HG02943 (cell line): ENCODE measurements around the gene STARD8.

Source experiments
- ATAC-seq: cut with Tn5 transposase; IDR thresholded peaks from one replicate; pipeline ENCODE4 v1.9.1; 2021; ENCODE audit warnings: mild to moderate bottlenecking, low read depth, moderate library complexity; ENCODE audit not compliant: unreplicated experiment

STARD8 gene

GRCh38 chrX:68743754-68744153 is 96.3 kb downstream of the STARD8 start:
- ATAC-seq = no peak

DNA sequence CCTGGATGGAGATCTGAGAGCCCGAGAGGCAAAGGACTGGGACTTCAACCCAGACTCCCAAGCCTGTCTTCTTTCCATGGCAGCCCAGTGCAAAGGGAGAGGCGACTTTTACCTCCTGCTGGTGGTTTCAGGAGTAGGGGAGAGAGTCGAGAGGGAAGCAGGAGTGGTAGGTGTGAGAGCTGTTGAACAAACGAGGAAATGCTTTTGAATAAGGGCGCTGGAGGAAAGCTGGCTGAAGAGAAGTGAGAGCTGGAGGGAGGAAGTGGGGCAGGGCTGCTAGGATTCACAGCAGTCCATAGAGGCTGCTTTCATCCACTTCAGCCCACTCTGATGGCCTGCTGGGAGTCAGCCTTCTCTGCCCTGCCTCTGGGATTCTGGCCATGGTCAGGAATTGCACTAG is 99.5 kb downstream of the STARD8 start:
- no peak for ATAC-seq

GRCh38 chrX:68748030-68748429 is 100.6 kb downstream of the STARD8 start:
- no peak for ATAC-seq

- no peak for ATAC-seq
These were observed 102.0 kb downstream of the STARD8 start for GRCh38 chrX:68749426-68749825.

GRCh38 chrX:68750316-68750715 is 102.8 kb downstream of the STARD8 start:
- no peak for ATAC-seq

DNA sequence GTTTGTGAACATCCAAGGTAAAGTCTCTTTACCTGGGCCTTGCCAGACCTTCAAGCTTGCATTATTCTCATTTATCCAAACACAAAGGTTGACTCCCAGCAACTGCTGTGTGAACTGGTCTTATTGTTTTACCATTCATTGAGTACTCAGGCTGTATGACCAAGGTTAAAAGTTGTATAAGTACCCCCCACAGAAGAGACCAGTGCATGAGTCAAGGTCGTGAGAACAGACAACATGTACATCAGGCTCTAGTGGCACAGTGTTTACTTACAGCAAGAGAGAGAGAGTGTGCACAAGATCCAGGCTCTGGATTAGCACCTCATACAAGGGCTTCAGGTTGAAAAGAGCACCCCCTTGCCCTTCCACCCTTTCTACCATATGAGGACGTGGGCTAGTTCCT is 103.9 kb downstream of the STARD8 start:
- no peak for ATAC-seq

GRCh38 chrX:68753218-68753617 is 105.8 kb downstream of the STARD8 start:
- no peak for ATAC-seq

DNA sequence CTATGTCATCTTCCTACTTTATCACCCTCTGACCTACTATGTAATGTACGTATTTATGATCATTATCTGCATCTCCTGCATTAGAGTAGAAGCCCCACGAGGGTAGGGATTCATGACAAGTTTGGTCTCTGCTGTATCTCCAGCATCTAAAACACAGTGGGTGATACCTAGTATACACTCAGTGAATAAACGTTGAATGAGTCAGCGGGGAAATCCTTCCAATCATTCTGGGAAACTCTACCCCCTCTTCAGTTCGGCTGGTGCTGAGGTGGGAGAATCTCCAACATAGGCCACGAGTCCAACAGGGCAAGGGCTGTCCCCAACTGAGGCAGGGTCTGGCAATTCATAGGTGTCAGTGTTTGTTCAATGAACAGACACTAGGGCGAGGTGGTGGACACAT is 106.9 kb downstream of the STARD8 start:
- ATAC-seq = no peak

DNA sequence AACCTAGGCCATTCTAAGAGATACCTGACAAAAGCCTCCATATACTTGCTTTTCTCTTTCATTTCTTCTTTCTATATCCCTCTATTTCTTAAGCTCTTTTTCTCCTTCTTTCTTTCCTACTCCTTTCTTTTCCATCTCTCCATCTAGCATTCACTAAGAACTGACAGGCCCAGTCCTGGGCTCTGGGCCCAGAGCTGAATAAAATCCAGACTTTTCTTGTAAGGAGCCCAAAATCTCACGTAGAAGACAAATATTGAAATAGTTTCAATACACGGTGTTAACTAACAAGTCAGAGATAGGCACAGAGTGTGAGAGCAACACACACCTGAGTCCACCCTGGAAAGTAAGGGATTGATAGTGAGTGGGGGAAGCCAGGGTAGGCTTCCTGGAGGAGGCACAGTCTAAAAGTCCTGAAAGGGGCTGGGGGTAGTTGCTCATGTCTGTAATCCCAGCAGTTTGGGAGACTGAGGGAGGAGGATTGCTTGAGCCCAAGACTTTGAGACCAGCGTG is 108.2 kb downstream of the STARD8 start:
- ATAC-seq = no peak

DNA sequence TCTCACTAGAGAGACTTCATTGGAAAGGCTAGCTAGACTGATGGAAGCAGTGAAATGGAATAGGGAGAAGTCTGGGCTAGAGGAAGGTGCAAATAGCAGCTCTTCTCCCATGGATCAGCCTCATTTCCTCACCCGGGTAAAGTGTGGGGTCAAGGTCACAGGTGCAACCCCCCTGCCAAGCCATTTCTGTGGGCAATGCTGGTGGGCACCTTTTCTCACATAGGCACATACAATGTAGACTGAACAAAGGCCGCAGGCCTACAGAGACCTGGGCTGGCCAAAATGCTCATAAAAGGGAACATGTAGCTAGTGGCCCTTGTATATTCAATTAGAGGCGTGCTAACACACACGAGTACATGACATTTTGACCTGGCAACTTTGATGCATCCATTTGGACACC is 109.9 kb downstream of the STARD8 start:
- no peak for ATAC-seq

- no peak for ATAC-seq
These were observed 110.3 kb downstream of the STARD8 start for GRCh38 chrX:68757731-68758130.

- no peak for ATAC-seq
These were observed 111.2 kb downstream of the STARD8 start for GRCh38 chrX:68758671-68759070.

DNA sequence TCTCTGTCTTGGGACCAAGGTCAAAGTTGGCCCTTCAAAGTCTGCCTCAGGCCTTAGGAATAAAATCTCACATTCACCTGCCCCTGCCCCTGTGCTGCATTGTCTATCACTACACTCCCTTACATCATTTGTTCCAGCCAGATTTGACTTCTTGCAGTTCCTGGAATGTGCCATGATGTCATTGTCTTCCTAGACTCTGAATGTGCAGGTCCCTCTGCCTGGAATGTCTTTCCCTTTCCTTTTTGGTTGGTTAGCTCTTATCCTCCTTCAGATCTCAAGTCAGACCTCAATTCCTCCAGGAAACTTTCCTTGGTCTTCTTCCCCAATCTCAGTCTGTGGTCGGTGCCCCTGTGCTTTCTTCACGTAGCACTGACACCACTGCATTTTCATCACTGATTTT is 113.6 kb downstream of the STARD8 start:
- no peak for ATAC-seq

GRCh38 chrX:68762766-68763165 is 115.3 kb downstream of the STARD8 start:
- ATAC-seq = no peak

GRCh38 chrX:68763481-68763880 is 116.0 kb downstream of the STARD8 start:
- no peak for ATAC-seq
